SKM-1 treated with dmso at 0.1 percent for 144 hours (cell line): Measurements from ENCODE around the gene CDC42.

Source experiments
- DNase-seq: peaks from one replicate; lab custom pipeline; 2025; ENCODE audit not compliant: unreplicated experiment; lab: John Stamatoyannopoulos, UW

Gene CDC42

GRCh38 chr1:22108339-22109105 is 56.0 kb downstream of the CDC42 start:
- DNase-seq, result no peak

- no peak for DNase-seq
Observed at GRCh38 chr1:22110016-22110415, 57.5 kb downstream of the CDC42 start.

- DNase-seq, result no peak
Observed at GRCh38 chr1:22111115-22111514, 58.6 kb downstream of the CDC42 start.

DNA sequence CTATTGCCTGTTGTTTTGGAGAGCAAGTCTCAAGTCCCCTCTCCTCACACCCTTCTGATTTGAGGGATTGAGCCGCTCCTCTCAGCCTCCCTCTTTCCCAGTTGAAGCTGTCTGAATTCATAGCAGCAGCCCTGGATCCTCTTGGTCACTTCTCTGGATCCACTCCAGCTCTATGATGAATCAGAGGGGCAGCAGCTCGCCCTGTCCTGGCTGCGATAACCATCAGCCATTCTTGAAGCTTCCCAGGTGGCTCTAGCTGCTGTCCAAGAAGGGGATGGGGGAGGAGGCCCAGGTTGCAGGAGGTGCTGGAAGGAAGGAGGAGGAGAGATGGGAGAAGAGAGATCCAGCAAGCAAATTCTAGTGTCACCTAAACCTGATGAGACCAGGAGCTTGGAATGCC is 59.1 kb downstream of the CDC42 start:
- DNase-seq, result no peak

GRCh38 chr1:22112554-22112953 is 60.0 kb downstream of the CDC42 start:
- no peak for DNase-seq

- DNase-seq, result no peak
Observed at GRCh38 chr1:22114083-22115012, 61.8 kb downstream of the CDC42 start.

GRCh38 chr1:22115286-22115685 is 62.8 kb downstream of the CDC42 start:
- no peak for DNase-seq

DNA sequence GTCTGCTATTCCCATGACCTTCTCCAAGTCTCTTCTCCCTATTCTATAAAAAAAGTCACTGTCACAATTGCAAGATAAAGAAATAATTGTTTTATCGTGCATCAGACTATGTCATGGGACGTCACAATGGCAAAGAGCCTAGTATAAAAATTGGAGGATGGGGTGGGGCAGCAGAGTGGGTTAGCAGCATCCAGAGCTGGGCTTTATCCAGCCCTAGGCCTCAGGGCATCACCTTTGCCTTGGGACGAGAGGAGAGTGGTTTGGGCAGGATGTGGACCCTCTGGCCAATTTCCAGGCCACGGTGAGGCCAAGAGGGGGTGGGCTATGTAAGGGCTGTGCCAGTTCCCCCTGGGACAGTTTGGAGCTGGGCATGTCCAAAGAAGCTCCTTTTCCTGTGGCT is 64.7 kb downstream of the CDC42 start:
- DNase-seq, result no peak

GRCh38 chr1:22117851-22118250 is 65.3 kb downstream of the CDC42 start:
- DNase-seq, result no peak

- DNase-seq, result no peak
Observed at GRCh38 chr1:22118291-22118992, 65.9 kb downstream of the CDC42 start.

DNA sequence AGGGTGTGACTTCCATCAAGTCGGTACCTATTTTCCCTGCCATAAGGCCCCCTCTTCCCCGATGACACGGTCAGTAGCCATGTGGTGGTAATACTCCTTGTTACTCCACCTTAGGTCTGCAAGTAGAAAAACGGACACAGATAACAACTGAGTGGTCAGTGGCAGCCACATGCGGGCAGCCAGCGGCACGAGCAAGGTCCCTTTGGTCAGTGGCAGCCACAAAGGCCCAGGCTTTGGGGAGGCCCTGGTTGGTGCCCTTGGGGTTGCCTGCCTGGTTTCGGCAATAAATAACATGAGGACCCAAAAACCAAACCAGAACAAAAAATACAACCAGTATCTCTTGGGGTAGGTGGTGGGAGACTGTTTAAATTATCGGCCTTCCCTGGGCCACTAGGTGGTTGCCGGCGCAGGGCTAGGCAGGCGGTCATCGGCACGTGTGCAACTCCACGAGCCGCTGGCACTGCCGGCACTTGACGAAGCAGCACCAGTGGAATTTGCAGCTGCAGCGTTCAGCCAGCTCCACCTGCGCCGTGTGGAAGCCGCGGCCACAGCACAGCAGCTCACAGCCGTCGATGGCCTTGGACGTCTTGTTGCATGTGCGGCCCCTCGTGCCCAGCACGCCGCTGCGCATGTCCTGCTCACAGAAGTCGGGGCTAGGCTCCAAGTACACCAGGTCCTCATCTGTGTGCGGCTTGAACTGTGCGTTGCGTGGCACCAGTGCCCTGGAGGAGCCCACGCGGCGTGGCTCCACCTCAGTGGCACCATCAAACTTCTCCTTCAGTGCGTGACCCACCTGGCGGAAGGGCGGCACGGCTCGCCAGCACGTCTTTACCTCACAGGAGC is 67.3 kb downstream of the CDC42 start:
- DNase-seq, result no peak

GRCh38 chr1:22120469-22120790 is 67.9 kb downstream of the CDC42 start:
- DNase-seq, result no peak

DNA sequence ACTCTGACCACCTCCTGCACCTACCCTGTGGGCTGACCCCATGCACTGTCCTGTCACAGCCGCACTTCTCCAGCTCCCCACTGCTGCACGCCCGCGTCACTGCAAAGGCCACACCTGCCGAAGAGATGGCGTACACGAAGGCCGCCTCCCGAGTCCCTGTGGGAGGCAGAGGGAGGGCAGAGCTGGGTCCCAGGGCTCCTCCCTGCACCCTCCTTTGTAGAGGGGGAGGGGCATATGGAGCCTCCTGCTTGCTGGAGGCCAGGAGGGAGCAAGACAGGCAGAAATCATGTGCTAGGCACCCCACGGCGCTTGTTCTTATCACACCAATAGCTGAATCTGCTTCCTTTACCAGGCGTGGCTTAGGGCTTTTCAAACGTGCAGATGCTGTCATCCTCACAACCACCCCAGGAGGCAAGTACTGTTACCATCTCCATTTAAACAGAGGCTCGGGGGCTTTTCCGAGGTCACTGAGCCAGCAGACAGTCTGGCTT is 69.0 kb downstream of the CDC42 start:
- DNase-seq, result no peak

- no peak for DNase-seq
Observed at GRCh38 chr1:22122273-22123070, 70.0 kb downstream of the CDC42 start.

- DNase-seq, result no peak
Observed at GRCh38 chr1:22123071-22123390, 70.5 kb downstream of the CDC42 start.

- DNase-seq, result no peak
Observed at GRCh38 chr1:22123901-22124404, 71.4 kb downstream of the CDC42 start.

DNA sequence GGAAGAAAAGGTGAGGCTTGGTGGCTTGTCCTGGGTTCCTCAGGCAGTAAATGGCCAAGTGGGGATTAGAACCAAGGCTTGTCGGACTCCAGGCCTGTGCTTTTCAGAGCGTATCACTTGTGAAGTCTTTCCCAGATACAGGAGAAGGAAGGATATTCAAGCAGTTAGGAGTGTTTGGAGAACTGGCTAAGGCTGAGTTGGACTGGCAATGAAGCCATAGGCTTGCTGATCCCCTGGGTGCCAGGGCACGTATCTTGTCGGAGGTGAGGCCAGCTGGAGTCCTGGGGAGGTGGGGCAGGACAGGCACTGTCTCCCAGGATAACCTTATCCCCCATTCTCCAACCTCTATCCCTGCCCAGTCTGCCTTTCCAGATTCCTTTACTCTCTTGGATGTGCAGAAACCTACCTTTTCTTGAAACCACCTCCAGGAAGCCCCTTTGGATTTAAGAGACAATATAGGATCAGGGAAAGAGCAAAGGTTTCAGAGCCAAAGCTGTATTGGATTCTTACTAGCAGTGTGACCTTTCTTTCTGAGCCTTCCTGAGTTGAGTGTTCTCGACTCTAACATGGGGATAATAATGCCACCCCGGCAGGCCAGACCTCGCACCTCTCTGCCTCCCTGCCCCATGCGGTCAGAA is 72.2 kb downstream of the CDC42 start:
- no peak for DNase-seq

DNA sequence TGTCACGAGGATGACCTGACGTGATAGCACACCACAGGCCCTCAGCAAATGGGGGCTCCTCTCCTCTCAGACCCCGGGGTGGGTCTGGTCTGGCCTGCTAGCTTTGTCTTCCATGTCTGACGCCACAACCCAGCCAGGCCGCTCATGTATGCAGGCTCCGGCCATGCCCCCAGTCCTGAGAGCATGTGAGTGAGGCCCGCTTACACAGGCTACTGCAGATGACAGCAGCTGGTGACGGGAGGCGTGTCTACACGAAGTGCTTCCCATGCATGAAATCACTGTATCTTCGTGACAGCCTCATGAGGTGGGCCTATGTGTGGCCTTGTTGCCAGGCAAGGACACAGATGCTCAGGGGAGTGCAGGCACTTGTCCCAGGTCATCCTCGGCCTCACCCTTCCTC is 74.0 kb downstream of the CDC42 start:
- no peak for DNase-seq

DNA sequence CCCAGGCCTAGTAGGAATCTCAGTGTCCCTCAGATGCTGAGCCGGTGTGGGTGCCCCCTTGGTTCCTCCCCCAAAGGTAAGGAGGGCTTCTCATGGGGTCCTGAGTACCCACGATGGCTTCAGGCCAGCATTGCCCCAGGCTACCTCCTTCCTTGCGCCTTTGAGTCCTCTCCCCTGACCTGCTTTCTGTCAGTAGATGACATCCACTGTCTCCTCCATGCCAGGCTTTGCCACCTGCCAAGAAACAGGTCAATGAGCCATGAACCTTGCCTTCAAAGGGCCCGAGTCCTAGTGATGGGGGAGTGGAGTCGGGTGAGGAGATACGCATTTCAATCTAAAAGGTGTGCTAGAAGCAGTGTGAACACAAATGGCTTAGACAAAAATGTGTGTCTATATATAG is 74.7 kb downstream of the CDC42 start:
- no peak for DNase-seq
